ENCODE data around the gene RC3H2.

DNA sequence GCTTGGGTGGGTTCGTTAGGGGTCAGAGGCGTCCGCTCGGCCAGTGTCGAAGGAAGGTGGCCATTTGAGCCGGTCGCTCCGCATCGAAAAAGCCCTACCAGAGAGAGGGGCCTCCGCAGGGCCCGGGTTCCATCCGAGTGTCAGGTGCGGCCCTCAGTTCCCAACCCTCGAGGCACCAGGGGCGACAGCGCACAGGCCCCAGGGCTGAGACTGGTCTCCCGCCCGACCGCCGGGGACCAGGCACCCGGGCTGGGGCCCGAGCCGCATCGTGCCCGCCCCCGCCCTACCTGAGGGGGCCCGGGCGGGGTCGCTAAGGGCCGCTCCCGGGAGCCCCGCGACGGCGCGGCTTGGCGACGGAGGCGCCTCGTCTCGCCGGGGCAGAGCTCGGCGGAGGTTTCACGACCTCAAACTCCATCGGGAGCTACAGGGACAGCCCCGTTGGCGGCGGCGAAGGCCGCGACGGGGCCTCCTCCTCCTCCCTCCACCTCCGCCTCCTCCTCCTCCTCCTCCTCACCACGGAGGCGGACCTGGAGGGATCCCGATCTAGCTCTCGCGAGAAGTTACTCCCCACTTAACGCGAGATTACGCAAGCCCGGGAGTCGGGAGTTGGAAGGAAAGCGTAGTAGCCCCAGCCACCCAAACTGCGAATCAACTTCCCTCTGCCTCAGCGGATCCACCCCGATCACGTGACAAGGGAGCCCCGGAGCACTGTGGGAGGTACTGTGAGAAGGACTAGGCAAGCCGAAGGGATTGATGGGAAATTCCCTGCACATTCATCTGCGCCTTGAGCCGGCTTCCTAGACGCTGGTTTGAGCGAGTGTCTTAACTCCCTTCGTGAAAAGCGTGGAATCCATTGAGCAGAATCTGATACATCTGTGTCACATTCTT, at the start of gene RC3H2:
- TF ChIP-seq, protein P1, sequence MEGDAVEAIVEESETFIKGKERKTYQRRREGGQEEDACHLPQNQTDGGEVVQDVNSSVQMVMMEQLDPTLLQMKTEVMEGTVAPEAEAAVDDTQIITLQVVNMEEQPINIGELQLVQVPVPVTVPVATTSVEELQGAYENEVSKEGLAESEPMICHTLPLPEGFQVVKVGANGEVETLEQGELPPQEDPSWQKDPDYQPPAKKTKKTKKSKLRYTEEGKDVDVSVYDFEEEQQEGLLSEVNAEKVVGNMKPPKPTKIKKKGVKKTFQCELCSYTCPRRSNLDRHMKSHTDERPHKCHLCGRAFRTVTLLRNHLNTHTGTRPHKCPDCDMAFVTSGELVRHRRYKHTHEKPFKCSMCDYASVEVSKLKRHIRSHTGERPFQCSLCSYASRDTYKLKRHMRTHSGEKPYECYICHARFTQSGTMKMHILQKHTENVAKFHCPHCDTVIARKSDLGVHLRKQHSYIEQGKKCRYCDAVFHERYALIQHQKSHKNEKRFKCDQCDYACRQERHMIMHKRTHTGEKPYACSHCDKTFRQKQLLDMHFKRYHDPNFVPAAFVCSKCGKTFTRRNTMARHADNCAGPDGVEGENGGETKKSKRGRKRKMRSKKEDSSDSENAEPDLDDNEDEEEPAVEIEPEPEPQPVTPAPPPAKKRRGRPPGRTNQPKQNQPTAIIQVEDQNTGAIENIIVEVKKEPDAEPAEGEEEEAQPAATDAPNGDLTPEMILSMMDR (IDR thresholded peaks at IDR 0.05) = no peak
- peak; percentile 93 for TF ChIP-seq POLR2A (IDR thresholded peaks at IDR 0.05)

All from right lobe of liver (tissue), 4 donors.